ENCODE results near the gene OTUB1.
"Not testable (repeated sequence)": the region's sequence is repeated elsewhere in the genome, so short reads cannot be mapped to it uniquely, and the experiment has no call there.

OTUB1 gene

DNA sequence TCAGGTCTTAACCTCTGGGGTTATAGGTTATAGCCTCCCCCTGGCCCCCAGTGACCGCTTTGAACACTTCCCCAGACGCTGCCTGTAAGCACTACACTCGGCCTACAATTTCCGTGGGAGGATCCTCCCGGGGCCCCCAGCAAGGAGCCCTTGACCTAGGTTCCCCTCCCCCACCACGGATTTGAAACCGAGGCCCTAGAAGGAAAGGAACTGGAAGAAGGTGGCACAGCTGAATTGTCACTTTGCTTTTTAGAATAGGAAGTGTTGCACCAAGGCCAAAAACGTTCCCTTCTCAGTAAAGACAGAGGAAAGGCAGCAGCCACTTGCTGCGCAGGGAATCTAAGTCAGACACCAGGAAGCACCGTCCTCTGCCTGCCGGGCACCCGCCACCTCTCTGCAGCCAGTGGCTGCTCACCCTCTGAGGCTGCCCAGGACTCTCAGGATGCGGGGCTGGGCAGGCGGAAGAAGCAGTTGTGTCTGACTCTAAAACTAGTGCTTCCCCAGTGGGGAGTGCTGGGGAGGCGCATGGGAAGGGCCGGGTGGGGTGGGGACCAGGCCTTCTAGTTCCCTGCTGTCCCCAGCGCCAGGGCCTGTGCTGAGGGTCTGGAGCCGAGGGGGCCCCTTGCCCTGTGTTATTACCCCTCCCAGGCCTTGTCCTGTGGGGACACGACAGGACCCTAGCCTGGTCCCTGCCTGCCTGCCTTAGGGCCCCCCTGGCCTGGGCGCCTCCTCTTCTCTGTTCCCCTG, 41.6 kb downstream of the OTUB1 start:
- DNase-seq: peak; percentile 59

DNA sequence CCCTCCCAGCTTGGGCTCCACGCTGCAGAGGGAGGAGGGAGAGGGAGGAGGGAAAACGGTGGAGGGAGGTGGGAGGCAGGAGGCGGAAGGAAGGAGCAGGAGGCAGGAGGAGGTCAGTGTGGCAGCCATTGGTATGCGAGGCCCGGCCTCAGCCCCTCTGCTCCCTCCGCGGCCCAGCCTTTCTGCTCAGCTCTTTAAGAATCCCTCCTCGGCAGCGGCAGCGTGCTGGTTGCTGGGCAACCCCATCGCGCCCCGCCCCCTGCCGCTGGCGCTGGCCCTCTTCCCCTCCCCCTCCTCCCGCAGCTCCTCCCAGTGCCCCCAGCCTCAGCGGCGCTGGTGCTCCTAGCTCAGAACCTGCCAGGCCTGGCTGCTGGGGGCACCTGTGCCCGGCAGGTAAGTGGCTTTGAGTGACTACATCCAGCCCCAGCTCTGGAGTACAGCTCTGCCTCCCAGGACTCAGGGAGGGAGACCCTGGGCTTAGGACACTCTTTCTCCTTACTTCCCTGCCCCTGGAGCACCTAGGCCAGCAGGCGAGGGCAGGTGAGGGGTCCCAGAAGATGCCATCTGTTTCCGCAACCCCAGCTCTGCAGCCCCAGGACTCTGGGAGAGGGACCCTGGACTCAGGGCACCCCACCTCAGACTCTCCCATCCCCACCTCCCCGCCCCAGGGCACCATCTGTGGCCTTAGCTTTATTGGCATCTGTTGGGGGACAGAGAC, 42.3 kb downstream of the OTUB1 start:
- DNase-seq: peak; percentile 52

DNA sequence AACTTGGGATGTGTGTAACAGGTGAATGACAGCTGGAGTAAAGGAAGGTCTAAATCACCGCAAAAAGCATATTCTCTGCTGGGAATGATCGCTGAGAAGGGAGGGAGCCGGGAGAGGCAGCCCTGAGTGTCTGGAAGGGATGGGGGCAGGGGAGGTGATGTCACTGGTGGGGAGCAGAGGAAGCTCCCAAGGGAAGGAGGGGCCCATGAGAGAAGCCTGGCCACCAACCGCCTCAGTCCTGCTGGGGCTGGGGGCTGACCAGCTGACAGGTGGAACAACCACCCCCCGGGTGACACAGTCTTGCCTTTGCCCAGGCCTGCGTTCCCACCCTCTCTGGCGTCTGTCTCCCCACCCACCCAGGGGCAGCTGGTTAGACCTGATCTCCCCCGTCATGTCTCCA, 43.5 kb downstream of the OTUB1 start:
- DNase-seq: no peak

DNA sequence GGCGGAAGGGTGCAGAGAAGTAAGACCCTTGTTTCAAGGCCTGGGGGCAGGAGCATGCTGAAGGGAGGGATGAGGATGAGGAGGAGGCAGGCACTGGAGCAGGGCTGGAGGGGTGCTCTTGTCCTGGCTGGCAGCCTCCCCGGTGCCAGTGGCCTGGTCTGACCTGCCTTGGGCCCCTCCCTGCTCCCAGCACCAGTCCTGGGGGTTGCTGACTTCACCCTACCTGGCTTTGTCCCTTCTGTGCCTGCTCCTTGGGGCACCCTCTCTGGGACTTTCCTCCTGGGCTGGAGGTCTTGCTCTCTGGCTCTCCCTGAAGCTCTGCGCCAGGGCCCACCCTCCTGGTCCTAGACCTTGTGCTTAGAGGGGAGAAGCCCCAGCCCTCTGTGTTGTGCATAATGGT, 44.8 kb downstream of the OTUB1 start:
- DNase-seq: no peak

DNA sequence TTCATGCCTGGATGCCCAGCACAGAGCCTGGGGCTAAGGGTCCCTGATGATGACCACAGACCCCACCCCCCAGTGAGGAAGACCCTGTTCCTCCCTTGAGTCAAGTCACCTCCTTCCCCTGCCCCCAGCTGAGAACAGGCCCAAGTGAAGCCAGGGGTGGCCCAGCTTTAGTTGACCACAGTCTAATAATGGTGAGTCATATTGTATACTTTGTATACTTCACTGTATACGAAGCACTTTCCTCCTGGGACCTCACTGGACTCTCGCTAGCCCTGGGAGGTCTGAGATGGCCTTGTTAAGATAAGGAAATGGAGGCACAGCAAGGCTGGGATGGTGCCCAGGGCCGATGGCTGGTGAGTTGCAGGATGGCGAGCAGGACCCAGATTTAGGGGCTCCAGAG, 45.8 kb downstream of the OTUB1 start:
- no peak for DNase-seq

DNA sequence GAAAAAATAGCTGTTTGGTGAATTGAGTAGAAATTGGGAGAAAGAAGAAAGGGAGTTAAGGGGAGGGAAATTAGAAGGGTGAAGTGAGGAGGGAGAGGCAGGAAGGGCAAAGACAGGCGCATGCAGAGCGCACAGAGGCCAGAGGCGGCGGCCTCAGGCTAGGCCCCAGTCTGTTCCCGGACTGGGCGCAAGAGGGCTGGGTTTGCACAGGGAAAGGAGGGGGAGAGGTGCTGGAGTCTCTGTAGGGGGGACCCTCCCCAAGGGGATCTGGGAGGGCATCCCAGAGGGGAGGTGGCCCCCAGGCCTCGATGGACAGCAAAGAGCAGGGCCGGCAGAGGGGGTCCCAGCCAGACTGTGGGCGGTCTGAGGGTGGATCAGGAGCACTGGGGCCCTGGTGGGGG, 48.2 kb downstream of the OTUB1 start:
- peak; percentile 43 for DNase-seq

DNA sequence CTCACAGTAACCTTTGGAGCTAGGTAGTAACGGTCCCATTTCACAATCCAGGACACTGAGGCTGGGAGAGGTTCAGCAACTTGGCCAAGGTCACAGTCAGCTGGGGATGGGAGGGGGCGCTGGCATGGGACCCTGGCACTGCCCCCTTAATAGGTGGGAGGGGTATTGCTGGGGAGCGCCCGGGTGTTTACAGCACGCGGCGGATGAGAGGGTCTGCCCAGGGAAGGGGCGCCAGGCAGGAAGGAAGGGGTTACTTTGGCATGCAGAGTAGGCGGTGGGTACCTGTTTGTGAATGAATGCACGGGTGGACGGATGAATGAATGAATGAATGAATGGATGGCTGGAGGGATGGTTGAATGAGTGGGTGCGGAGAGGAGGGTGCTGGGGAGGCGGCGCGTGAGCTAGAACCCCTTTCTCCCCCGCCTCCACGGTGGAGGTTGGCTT, 48.9 kb downstream of the OTUB1 start:
- DNase-seq: no peak

DNA sequence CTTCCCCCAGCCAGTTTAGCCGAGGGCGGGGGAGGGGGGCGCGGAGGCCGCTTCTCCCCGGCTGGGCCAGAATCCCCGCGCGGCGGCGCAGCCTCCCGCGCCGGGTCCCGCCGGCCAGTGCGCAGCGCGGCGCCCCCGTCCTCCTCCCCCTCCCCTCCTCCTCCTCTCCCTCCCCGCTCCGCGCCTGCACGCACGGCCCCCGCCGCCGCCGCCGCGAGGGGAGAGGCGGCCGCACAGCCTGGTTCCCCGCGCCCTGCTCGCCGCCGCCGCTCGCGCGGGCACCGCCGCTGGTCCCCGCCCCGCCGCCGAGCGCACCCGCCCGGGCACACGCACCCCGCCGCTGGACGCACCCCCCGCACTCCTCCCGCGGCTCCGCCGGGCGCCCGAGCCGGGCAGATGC, 49.3 kb downstream of the OTUB1 start, which contains the start of gene FLRT1:
Gene FLRT1 (plus strand): TSS at position 356 of the 400 bp plus-strand sequence. CDS start 80,337 bp downstream, outside the sequence.
- no peak for DNase-seq

DNA sequence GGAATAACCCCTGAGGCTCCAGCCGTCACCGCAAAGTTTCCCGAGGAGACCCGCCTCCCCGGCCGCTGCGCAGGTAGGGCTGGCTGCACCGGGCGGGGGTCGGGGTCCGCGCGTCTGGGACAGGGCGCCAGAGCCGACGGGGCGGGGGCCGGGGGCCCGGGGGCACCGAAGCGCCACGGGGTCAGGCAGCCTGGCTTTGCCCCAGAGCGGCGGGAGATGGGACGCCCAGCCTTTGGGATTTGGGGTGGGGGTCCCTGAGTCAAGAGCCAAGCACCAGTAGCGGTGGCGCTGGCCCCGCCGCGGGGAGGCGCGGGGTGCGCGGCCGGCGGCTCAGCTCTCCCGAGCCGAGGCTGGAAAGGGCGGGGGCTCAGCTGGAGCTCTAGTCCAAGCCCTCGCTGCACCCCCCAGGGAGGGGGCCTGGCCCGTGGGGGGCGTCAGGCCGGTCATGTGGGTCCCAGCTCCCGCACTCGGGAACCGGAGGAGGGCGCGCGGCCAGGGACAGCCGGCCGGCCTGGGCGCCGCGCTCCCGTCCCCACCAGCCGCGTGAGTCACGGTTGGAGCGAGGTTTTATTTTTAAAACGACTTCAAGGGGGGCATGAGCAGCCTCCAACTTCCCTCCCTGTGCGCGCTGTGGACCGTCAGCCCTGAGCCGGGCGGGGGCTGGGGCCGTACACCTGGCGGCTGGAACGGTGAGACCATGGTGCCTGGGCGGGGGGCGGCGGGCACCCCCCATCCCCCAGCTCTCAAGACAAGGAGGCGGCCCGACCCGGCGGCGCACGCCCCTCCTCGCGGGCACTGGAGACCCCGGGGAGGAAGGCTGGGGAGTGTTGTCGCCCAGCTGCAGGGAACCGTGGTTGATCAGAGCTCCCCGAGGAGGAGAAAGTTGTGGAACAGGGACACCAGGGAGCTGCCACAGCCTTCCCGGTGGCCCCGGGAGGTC, 50.1 kb downstream of the OTUB1 start:
- DNase-seq: peak; percentile 53

DNA sequence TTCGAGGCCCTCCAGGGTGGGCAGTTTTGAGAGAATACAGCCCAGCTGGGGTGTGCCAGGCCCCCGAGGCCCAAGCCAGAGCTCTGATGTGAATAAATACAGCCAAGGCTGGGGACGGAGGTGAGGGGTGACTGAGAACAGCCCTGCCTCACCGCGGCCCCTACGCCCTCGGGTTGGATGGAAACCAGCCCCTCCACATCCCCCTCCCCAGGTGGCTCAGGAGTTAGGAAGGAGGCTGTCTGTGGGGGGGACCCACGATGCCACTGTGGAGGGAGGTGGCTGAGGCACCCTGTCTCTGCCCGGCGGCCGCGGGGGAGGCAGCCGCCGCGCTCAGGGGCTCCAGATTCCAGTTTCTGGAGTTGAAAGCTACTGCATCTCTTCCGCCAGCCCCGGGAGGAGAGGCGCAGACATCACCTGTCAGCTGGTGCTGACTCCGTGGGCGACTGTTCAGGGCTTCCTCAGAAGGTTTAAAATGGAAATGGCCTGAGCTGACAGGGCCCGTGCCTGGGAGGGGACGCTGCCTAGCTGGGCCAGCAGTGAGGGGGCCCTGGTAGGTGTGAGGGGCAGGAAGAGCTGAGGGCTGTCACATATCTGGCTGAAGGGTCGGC, 50.9 kb downstream of the OTUB1 start:
- no peak for DNase-seq

DNA sequence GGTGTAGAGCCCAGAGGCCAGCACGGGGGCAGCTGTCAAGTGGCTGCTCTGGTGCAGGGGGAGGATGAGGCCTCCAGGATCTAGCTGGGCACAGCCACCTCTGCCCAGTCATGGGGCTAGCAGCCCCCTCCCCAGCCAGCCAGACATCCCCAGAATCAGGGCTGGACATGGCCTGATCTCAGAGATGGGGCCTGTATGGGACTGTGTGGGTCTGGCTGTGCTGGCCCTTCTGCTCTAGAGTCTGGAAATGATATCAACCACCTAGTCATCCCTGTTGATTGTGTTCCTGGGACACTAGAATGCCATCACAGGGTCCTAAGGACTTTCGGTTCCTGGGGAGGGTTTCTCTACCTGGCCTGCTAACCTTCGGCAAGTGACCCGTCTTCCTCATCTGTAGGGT, 52.3 kb downstream of the OTUB1 start:
- no peak for DNase-seq

DNA sequence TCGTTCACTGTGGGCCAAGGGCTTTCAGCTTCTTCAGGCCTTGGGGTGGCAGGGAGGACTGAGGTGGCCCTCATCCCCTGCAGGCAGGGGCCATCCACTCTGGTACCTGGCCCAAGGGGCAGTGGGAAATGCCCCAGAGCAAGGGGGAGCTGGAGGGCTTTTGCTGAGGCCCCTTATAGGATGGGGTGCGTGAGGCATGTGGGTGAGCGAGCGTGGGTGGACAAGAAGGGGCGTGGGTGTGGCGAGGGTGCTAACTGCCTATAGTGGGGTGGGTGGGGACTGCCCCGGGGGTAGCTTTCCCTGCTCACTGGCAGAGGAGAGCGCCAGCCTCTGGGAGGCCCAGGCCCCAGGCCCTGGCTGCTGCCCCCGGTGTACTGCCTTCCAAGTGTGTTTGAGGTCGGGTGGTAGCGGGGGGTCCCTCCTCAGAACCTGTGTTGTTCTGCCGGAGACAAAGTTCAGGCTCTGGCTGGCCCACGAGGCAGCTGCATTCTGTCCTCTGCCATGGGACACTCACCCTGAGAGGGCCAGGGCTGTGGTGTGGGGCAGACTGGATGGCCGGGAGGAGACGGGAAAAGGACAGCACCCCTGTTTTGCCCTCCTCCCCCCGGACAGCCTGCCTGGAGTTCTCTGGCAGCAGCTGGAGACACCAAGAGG, 52.9 kb downstream of the OTUB1 start:
- no peak for DNase-seq

DNA sequence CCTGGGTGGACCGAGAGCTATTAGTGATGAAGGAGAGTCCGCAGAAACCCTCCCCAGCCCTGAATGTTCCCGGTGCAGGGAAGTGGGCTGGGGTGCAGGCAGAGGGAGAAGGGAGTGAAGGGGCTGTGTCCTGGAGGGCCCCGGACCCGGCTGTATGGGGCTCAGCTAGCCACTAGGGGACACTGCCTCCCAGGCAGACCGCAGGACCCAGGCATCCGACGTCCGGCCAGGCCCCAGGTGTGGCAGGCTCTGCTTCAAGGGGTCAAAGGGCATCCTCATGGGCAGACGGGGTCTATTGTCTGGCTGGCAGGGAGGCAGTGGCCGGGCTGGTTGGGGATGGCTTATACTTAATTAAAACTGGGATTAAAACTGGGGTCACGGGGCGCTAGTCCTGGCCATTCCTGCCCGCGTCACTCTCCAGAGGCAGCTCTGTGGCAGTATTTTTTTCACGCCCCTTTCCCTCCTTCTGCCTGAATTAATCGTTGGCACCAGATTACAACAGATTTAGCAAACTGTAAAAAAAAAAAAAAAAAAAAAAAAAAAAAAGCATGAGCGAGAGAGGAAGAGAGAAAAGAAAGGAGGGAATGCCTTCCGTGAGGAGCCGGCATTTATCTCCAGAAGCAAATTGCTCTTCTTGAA, 54.6 kb downstream of the OTUB1 start:
- no peak for DNase-seq

DNA sequence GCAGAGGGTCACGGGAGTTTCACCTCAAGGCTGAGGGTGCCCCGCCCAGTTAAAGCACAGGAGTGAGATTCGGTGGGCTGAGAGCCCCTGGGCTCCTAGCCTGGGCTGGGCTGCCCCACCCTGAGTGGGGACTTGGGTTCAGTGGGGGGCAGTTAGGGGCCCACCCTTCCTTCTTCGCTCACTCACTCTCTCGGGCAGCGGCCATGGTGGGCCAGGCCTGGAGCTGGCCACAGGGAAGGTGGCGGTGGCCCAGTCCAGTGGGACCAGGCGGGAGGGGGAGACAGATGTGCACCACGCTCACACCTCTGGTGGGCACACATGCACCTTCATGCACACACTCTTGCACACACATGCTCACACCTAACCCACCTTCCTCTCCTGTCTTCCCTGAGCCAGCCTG, 55.6 kb downstream of the OTUB1 start:
- no peak for DNase-seq

DNA sequence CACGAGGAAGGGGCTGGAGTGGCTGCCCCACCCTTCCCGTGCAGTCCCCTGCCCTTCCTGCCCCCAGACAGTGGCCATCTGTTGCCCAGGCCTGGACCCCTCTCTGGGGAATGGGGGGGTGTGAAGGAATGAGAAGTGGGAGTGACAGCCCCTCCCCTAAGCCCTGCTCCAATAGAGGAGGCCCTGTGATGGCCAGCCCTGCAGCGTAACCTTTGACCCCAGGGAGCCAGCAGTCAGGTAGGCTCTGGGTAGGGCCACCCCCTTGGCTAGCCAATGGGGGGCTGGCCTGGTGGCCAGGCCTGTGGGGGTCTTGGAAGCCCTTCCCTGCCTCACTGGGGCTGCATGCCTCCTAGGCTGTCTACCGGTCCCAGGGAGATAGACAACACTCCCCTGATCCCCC, 56.1 kb downstream of the OTUB1 start:
- no peak for DNase-seq

DNA sequence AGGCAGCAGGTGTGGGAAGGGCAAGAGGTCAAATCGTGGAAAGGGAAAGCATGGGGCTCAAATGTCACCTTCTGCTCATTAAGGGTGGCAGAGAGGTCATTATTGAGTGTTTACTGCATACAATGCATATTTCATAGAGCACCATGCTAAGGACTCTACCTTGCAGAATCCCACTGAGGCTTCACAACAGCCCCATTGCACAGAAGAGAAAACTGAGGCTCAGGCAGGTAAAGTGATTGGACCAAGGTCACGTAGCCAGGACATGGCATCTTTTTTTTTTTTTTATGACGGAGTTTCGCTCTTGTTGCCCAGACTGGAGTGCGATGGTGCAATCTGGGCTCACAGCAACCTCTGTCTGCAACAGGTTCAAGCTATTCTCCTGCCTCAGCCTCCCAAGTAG, 57.3 kb downstream of the OTUB1 start:
- DNase-seq: no peak

DNA sequence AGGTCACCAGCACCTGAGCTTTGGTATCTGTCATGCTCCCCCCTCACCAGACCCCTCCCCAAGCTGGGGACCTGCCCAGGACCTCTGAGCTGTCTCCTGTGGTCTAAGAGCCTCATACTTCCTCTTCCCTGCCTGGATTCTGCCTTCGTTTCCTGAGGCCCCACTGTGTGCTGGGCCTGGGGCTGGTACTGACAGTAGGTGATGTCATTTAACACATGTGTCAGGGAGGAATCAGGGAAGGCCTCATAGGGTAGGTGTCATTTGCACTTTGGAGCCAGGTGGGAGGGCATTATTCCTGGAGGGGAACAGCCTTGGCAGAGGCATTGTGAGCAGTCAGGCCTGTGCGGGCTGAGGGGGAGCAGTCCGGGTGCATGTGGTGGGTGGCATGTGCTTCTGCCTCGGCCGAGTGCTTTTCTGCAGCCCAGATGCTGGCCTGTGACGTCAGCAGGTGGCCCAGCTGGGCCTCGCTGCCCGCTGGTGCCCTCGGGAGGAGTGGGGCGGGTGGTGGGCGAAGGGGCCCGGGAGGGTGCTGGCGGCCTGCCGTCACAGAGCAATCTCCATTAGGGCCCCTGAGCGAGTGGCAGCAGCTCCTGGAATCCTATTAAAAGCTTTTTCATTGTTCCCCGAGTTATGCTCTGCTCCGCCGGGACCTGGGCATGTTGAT, 58.6 kb downstream of the OTUB1 start:
- no peak for DNase-seq

DNA sequence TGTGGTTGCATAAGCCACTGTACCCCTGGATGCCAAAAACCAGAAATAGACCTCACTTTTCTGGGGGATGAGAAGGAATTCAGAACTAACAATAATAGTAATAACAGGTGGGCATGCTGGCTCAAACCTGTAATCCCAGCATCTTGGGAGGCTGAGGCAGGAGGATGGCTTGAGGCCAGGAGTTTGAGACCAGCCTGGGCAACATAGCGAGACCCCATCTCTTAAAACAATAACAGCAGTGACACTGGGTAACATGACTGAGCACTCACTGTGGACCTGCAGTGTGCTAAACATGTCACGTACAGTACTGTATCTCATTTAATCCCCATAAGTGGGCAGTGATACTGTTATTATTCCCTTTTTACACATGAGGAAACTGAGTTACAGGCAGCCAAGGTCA, 59.5 kb downstream of the OTUB1 start:
- DNase-seq: no peak

DNA sequence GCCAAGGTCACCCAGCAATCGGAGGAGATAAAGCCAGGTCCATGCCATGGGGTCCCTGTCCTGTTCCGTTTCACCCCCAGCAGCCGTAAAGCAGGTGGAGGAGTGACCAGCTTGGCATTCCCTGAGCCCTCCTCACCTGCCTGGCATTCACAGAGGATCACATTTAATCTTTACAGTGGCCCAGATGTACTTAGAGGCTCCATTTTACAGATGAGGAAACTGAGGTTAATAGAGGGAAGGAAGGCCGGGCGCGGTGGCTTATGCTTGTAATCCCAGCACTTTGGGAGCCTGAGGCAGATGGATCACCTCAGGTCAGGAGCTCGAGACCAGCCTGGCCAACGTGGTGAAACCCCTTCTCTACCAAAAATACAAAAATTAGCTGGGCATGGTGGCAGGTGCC, 61.1 kb downstream of the OTUB1 start:
- not testable (repeated sequence) for DNase-seq

Data from hematopoietic multipotent progenitor cell treated with erythropoietin and hydrocortisone succinate and interleukin-3 and kit ligand, for 4 days (in vitro differentiated cells).